Eye (tissue), 1 donor: ENCODE results near the gene POMGNT1.

ENCODE experiments used
- DNase-seq: peaks from one replicate; pipeline ENCODE4 v3.0.0-alpha.2; 2015

Gene POMGNT1

DNA sequence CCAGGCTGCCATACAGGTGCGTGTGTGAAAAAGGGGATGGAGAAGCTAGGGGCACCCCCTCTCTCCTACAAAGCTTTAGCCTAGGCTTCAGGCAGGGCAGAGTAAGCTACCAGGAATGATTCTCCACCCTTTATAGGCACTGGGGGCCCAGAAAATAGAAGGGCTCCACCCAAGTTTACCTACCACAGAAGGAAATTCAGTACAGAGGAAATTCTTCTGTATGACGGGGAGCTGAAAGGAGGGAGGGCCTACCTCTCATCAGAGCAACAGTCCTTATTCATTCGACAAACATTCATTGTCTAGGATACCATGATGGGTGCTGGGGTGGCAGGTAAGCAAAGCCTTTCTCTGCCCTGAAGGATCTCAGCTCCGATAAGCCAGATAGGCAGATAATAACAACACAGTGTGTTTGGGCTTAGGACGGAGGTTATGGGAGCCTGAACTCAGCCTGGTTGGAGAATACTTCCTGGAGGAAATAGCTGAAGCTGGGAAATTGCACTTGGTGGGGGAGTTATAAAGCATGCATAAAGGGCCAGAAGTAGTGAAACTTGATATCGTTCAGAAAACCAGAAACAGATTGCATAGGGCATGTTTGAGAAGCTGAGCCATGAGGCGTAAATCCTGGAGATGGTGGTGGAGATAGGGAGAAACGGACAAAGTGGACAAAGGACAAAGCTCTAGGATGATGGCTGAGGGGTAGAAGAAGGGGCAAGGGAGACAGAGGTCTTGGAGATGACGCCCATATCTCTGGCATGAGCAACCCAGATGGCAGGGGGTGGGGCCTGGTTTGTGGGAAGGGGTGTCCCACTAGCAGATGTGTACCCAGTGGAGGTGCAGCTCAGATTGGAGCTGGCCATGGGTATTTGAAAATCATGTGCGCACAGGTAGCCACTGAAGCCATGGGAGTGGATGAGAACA is 16.6 kb downstream of the POMGNT1 start:
- DNase-seq: no peak

DNA sequence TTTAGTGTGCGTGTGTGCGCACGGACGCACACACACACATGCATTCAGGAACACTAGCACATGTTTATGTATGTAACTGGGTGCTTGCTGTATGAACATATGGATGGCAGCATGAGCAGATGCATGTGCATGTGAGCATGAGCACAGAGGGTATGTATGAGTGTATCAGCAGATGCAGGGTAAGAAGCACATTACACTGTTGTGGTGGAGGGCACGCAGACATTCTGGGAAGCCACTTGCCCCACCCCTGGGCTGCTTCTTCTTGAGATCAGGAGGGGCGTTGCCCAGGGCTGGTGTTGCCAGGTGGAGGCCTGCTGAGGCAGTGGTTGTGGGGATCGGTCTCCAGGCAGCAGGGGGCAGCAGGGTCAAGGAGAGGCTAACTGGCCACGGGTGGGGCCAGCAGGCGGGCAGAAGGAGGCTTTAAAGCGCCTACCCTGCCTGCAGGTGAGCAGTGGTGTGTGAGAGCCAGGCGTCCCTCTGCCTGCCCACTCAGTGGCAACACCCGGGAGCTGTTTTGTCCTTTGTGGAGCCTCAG is 18.1 kb downstream of the POMGNT1 start:
- DNase-seq: peak; percentile 39

DNA sequence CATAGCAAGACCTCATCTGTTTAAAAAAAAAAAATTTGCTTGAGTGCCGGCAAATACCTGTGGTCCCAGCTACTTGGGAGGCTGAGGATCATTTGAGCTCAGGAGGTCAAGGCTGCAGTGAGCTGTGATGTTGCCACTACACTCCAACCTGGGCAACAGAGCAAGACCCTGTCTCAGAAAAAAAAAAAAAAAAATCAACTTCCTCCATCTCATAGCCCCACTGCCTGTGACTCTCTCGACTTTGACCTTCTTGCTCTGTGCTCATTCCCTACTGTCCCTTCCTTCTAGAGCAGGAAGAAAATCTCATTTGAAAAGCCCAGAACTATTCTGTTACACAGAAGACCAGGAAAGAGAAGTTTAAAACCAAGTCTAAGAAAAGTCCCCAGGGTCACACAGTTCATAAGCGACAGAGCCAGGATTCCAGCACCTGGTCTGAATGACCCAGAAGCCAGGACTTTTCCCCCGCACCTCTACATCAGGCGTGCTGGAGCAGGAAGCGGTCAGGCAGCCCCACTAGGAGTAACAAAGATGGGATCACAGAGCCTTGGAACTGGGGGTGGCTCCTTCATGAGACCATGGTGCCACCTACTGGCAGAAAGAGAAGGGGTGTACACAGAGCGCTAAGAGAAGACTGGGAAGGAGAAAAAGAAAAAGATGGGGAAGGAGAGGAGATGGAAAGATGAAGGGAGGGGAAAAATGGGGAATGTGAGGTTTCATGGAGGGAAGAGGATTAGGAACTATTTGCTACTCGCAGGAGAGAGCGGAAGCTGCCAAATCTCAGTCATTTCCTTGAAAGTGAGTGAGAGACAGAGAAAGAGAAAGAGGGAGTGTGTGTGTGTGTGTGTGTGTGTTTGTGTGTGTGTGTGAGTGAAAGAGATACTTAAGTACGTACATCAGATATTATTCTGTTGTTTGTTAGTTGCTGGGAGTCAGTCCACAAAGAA is 18.8 kb downstream of the POMGNT1 start:
- DNase-seq: peak; percentile 97

DNA sequence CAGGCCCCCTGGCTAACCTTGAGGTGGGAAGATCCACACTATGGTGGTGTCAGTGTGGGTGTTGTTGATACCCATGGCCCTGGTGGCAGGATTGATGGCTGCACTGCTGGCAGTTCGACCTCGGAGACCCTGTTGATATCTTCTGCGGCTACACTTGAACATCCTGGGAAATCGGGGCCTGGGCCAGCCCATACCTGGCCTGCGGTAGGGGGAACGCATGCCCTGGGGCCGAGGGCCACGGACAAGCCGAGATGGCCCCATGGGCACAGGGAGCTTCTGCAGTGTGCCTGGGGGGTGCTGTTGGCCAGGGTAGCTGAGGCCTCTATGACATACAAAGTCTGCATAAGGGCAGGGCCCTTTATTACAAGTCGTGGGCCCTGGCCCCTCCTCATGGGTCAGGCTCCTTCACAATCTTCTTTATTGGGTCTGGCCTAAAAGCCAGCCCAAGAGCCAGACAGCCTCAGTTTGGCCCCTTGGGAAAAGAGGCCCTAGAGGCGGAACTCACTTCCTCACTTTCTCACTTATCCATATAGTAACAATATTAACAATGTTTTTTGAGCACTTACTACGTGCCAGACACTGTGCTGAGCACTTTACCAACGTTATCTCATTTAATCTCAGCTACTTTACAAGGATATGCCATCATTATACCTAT is 21.9 kb downstream of the POMGNT1 start, which contains the start of gene P3R3URF:
Gene P3R3URF (minus strand): TSS at position 278 of the 655 bp plus-strand sequence. CDS start 17 bp downstream, at position 261.
- no peak for DNase-seq

DNA sequence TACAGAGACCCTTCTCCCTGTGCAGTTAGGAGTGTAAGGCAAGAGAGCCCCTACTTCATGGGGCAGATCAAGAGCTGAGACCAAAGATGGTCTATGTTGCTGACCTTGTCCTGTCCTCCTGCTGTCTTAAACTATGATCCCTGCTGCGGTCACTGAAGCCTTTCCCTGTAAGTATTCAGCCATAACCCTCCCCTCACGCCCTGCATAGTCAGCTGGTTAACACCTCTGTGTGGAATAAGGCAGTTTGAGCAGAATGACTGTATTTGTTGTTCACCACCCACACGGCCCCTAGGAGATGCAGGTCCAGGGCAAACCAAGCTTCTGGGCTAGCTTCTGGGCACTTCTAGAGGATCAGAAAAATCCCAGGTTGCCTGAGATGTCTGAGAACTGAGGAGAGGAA is 23.0 kb downstream of the POMGNT1 start:
- DNase-seq: no peak

DNA sequence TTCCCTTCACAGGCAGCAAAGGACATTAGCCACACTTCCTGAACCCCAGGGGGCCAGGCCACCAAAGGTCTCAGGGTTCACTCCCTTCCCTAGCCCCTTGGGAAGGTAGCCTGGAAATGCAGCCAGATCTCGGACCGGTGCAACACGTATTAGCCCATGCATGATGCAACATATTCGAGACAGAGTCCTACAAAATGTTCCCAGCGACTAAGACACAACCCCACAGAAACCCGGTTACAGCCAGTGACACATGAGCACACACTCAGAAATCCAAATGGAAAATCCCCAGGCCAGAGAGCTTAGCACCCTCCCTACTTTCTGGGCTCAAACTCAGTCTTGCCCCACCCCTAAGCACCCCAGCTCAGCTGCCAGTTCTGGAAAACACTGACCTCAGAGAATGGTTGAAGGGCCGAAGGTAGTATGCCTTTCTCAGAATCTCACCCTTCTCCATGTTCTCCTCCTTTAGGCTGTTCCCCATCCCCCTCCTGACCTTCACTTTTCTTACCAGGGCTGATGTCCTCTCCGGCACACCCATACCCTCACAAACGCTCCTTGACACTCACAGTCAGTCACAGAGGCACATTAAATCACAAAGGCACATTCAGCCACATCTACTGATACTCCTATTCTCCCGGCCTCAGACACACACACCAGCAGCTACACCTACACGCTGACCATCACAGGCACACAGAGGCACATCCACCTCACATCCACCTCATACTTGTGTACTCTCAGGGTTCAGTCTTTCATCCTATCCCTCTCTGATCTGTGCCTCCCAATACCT is 23.6 kb downstream of the POMGNT1 start, which contains the start of gene TSPAN1:
Gene TSPAN1 (plus strand): TSS at position 640 of the 784 bp plus-strand sequence. CDS start 6,021 bp downstream, outside the sequence.
- DNase-seq: no peak

DNA sequence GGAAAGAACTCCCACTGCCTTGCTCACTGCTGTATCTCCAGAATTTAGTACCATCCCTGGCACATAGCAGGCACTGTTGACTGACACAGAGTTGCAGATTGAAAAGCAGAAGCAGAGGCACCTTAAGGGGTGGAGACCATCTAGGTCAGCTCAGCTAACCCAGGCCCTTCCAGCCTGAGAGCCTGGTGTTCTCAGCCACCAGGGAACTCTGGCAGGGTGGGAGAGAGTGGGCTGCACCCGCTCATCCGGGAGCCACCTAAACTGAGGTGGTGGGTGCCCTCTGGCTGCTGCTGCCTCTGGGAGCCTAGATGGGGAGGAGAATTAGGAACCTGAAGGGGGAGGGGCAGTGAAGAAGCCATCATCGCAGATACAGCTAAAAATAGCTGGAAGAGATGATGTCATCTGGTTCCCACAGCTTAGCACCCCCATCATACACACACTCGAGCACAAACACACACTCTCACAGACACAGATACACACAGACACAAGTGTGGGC is 24.8 kb downstream of the POMGNT1 start:
- peak; percentile 65 for DNase-seq

DNA sequence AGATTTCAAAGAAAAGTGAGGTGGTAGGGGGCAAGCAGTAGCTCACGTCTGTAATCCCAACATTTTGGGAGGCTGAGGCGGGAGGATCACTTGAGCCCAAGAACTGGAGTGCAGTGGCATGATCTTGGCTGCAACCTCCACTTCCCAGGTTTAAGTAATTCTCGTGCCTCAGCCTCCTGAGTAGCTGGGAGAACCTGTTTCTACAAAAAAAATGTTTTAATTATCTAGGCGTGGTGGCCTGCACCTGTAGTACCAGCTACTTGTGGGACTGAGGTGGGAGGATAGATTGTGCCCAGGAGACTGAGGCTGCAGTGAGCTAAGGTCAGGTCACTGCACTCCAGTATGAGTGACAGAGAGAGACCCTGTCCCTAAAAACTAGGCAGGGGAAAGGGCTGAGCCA is 25.9 kb downstream of the POMGNT1 start:
- DNase-seq: no peak

DNA sequence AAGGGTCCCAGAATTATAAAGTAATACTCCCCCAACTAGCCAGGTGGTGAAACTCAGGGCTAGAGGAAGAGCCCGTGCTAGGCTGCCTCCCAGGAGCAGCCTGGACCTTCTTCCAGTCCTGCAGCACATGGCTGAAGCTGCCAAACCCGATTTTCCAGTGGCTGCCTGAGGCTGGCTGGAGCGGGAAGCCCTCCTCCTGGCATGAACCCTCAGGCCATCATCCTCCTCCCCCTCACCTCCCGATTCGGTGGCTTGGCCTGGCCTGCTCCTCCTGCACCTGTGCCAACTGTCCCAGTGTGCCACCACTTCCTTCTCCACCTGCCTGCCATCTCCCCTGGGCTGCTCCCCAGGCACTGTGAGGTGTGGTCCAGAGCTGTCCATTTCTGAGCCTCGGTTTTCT is 26.4 kb downstream of the POMGNT1 start:
- peak; percentile 47 for DNase-seq

DNA sequence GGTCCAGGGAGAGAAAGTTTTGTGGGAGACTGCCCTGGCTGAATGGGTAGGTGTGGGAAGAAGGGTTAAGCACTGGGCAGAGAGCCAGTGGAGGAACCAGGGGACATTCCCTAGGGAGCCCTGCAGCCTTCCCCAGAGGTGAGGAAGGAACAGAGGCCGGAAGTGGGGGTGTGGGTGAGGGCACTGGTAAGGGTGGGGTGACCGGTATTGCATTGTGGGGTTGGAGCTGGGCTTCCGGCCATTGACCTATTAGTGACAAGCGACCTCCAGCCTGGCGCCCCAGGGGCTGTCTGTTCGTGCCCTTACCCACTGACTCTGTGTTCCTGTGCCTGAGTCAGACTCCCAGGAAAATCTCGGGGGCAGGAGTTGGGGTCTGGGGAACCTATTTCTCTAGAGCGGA is 26.9 kb downstream of the POMGNT1 start:
- DNase-seq: no peak

DNA sequence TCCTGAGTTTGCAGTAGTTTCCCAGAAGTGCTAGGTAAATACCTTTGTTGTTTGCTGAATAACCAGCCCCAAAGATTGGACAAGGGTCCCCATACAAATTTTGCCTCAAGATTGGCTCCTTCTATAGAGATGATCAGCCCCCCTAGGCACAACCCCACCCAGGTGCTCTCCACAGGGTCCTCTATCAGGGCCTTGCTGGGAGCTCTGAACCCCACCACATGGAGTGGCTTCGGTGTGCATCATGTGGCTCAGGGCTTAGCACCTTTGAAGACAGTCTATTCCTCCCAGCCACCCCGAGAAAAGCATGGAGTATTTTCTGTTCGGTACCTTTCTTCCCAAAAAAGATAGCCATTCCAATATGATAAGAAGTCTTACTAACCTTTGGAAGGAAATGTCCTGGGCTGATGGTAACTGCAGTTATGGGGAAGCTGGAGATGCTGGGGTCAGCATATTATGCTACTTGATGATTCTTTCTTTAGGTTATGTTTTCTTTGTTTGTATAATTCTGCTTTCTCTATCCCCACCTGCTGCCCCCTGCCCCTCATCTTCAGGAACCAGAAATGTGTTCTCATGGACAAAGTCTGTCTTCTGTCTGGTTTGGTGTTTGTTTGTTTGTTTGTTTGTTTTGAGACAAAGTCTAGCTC is 28.3 kb downstream of the POMGNT1 start:
- DNase-seq: no peak

DNA sequence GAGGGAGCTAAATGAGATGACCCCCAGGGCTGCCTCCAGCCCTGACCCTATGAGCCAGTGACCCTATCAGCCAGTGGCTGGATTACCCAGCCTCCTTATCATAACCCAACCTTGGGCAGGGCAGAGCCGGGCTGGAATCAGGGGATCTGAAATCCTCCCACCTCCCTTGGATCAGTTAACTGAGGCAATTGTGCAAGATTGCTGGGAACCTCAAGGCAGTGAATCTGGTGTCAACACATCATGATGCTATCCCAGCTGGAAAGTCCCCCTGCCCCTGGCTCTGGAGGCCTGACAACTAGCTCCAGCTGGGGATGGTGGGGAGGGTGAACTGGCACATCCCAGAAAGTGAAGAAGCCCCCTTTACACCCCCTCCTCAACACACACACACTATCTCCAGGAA is 29.8 kb downstream of the POMGNT1 start:
- no peak for DNase-seq

DNA sequence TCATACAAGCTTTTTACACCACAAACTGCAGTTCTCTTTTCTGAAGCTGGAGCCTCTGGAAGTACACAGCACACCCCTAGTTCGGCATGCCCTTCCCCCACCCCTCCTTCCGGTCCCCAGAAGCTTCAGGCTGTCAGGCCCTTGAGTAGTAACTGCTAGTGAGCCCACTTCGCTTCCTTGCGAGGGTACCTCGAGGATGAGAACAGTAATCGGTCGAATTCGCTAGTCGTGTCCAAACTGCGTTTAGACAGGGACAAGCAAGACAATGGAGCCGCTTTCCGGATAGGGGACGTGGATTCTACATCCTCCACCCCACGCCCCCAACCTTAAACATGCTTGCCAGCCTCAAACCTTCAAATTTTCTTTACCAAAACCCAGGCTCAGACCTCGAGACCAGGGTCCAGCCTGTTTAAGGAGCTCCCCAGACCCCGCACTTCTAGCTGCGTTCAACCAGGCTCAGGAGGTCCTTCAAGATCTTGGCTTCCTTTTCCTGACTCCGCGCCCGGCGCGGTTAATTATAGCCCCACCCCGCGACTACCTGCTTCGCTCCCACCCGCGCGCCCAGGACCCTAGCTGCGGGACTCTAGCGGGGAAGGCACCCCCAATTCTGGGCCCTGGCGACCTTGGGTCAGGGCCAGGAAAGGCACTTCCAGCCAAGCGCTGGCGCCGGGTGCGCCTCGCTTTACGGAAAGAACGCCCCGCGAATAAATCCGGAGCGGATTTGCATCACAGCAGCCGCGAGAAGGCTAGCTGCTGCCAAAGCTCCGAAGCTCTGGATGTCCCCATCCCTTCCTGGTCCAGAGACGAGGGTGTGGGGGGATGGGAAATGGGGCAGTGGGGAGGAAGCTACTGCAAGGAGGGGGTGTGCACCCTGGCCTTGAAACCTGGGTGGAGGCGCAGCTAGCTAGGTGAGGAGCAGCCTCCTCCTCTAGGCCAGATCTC is 31.4 kb downstream of the POMGNT1 start:
- DNase-seq: peak; percentile 63

DNA sequence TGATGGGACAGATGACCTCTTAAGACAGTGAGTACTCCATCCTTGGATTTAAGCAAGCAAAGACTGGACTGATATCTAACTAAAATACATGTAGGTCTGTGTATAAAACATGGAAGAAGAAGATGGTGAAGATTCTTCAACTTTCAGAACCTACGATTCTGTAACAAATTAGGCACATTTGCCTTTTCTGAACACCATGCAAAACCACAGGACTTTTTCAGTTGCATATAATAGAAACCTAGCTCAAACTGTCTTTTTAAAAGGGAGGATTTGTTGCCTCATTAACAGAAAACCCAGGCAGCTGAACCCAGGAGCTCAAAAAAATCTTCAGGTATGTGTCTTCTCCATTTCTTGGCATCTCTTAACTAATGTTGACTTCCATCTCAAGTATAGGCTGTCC is 38.0 kb downstream of the POMGNT1 start:
- no peak for DNase-seq

DNA sequence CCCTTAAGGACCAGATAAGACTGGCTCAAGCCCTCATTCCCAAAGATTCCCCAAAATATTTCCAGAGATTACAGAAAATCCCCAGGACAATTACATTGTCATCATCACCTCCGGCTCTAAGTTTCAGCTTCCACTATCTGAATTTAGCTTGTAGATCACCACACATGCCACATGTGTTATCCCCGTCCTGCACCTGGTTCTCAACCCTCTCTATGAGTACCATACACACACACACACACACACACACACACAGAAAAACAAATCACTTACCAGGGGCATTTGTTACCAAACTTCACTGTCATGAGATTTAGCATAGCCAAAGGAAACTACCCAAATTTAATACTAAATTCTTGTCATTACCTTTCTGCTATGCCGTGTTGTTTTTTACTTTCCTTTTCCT is 38.7 kb downstream of the POMGNT1 start:
- DNase-seq: no peak

DNA sequence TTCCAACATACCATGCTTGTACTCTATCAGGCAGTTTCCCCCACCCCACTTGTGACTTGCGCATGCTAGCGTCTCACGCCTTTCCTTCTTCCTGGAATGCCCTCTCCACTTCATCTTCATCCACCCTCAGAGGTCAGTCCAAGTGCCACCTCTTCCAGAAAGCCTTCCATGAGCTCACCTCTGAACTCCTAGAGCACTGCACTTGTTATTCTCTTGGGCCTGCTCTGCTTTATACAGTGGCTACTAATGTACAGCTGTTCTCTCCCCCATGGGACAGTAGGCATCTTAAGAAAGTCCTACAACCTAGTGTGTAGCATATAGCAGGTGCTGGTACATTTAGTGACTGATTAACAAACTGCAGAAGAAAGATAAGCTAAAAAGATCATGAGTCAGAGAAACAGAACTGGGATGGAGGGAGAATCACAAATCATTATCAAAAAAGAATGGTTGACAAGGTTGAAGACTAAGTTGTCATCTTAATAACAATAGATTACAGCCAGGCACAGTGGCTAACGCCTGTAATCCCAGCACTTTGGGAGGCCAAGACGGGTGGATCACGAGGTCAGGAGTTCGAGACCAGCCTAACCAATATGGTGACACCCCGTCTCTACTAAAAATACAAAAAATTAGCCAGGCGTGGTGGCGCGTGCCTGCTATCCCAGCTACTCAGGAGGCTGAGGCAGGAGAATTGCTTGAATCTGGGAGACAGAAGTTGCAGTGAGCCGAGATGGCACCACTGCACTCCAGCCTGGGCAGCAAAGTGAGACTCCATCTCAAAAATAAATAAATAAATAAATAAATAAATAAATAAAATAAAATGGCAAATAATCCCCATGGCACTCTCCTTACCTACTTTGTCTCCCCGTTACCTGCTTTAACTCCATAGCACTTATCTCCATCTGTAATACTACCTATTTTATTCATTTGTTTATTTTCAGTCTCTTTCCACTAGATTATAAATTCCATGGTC is 39.6 kb downstream of the POMGNT1 start:
- DNase-seq: no peak

DNA sequence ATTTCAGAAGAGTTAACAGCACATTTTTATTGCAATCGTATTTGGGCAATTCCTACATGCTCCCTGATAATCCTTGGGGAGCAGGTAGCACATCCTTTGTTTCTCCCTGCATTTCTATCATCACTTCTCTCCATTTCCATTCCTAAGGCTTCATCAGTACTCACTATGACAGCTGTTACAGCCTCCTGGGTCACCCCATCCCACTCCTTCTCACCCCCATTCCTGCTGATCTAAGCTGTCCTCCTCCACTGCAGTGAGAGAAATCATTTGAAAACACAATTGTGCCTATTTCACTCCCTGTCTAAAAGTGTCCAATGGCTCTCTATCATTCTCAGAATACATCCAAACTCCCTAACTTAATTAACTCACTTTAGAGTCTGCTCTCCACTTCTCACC is 40.3 kb downstream of the POMGNT1 start:
- DNase-seq: no peak

DNA sequence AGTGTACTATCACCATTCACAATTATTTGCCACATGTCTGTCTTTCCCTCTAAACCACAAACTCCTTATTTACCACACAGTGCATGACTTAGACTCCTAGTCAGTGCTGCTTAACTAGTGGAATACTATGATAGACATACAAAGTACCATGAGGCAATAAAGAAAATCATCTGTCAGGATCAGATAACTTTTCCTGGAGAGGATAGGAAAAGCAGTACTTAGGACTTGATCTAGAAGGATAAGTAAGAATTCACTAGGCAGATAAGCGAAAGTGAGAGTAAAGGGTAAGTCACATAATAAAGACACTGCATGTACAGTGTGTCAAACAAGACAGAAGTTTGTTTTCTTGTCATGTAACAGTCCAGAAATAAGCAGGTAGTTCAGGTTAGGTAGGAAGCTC is 44.5 kb downstream of the POMGNT1 start:
- DNase-seq: no peak

DNA sequence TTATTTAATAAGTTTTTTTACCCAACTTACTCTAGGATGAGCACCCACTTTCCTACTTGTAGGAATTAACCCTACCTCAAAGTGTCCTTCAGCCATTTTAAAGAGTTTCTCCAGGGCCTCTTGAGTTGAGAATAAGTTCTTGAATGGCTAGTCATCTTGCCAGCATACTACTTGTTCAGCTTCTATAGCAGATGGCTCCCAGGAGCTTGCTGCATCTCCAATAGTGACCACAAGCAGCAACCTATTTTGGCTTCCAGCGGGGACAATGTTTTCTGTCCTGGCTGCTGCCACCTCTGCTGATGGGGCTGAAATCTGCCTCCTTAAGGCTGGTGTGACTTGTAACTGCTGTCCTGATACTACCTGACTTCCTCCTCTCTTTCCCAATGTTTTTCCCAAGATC is 45.0 kb downstream of the POMGNT1 start:
- no peak for DNase-seq
